Activated CD8-positive, alpha-beta memory T cell treated with anti-CD3 and anti-CD28 coated beads for 1 hour (primary cell): Measurements from ENCODE around the gene C10orf105.

Experiments
- DNase-seq, 2 donors: peaks; one replicate each; pipeline ENCODE4 v3.0.0-alpha.2; 2020; ENCODE audit warnings: low read depth in 1 of 2; ENCODE audit errors: extremely low read depth in 1 of 2

Gene C10orf105

GRCh38 chr10:71719464-71720201 lies at the start of gene C10orf105:
TSS of gene C10orf105 (minus strand) at chr10:71719778. CDS start at chr10:71716337, 3,441 bp downstream.
- no peak for DNase-seq

DNA sequence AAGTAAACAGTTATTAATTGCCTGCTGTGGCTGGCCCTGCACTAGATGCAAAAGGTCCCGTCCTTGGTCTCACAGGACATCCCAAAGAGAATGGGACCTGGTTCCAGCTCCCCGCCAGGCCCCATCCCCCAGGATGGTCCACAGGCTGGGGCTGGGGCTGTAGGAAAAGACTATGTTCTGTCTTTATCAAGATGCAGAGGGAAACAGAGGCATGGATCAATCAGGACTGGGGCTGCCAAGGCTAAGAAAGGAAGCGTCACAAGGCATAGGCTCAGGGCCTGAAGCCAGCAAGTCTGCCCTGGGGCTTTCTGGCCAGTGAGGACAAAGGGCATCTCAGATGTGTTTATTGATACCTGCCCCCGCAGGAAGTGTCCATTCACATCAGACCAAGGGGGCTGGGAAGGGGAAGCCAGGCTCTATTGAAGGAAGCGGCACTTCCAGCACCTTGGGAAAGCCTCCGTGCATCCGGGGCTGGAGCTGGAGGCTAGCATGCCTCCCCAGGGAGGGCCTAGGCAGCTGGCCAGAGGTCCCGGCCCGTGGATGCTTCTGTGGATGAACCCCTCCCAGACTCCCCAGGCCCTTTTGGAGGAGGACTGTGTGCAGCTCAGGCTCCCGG lies 48.0 kb upstream of the C10orf105 start:
- no peak for DNase-seq

DNA sequence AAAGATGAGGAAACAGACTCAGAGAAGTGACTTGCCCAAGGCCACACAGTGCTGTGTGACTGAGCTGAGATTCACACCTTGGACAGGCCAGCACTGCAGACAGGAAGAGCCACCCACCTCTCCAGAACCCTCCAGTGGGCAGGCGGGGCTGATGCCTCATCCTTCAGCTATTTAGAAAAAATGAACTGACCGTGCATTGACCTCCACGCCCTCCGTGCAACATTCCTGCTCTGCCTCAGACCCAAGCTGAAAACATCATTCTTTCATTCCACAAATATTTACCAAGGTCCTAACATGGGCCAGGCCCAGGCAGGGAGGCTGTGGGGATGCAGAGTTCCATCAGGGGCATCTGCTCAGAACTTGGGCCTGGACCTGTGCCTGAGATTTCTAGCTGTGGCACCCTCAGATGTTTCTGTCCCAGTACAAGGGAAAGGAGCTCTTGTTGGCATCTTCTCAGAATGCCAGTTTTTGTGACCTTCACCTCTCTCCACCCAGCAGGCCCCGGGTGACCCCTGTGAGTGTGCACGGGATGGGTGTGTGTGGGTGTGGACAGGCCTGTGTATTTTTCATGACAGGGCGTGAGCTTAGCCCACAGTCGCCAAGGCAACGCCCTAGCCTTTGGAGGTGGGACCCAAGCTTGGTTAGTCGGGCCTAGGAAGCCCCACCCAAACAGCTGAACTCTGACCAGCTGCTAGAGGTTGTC lies 47.3 kb upstream of the C10orf105 start:
- no peak for DNase-seq

DNA sequence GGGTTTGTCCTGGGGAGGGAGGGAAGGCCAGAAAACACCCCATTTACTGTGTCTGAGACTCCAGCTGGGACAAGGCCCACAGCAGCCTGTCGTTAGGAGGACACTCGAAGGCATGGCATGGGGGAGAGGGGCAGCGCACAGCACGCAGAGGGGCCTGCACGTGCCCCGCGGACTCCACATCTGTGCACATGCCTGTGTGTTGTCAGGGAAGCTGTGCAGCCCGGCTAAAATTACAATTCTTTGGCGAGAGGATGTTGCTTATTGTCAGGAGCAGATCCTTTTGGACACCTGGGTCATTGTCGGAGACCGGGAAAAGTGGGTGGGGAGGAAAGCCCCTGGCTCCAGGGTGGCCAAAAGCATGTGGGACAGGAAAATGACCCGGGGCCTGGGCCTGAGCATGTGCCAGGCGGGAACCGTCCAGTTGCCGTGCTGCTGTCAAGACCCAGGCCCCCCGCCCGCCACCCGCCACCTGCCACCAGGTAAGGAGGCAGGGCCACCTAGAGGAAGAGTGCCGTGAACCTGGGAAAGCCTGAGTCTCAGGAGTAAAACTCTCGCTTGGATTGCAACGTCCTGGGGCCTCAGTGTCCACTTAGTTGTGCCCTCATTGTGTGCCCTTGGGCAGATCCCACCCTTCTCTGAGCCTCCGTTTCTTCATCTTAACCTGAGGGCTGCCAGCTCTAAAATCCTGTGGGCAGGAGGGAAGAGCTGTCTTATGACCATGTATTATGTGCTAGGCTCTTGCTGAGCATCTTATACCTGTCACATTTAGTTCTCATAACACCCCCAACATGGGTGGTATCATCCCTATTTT lies 46.5 kb upstream of the C10orf105 start:
- no peak for DNase-seq

DNA sequence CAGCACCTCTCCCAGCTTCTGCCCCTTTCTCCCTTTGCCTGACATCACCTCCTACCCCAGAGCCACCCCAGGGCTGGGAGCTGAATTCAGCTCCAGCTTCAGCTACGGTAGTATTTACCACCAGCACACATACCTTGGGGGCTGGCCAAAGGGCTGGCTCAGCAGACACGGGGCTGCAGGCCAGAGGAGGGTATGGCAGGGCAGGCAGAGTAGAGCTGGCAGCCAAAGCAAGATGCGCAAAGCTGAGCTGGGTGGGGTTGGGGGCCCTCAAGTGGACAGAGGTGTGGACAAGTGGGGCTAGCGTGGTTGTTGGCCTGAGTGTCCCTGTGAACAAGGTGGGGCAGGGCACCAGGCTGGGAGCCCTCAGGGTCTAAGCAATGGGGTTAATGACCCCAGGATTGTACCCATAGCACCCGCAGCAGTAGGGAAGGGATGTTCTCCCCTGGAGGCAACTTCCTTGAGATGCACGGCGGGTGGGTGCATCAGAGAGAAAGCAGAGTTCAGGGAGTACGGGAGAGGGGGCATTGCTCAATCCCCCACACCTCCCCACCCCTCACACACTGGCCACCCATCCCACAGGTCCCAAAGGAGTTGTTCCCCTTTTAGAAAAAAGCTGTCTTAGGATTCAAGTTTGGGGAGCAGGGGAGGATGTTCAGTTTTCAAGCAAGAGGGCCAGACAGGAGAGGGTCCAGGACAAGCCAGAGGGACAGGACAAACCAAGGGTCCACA lies 45.8 kb upstream of the C10orf105 start:
- DNase-seq = no peak

GRCh38 chr10:71763352-71764127 lies 44.0 kb upstream of the C10orf105 start:
- no peak for DNase-seq

- DNase-seq = no peak
These were observed 42.7 kb upstream of the C10orf105 start for GRCh38 chr10:71762324-71762723.

DNA sequence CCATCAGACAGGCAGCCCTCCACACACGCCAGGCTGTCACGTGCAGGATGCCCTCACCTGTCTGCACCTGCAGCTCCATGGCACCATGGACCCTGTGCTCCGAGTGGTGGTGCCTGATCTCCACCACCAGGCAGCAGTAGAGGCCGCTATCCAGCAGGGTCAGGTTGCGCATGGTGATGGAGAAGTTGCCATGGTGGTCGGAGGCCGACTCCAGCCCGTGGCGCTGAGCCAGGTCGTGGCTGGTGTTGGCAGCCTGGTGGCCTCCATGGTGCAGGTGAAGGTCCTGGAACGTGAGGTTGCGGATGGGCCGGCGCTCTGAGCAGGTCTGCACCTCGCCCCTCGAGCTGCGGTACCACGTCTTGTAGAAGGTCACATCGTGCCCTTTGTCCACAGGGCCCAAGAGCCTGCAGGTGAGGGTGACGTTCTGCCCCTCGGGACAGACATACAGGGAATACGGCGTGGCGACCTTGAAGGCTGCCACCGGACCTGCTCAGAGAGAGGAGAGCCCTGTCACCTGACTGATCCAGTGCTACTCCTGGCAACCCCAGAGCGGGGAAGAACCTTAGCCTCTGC lies 42.0 kb upstream of the C10orf105 start:
- no peak for DNase-seq

GRCh38 chr10:71761105-71761511 lies 41.5 kb upstream of the C10orf105 start:
- no peak for DNase-seq

DNA sequence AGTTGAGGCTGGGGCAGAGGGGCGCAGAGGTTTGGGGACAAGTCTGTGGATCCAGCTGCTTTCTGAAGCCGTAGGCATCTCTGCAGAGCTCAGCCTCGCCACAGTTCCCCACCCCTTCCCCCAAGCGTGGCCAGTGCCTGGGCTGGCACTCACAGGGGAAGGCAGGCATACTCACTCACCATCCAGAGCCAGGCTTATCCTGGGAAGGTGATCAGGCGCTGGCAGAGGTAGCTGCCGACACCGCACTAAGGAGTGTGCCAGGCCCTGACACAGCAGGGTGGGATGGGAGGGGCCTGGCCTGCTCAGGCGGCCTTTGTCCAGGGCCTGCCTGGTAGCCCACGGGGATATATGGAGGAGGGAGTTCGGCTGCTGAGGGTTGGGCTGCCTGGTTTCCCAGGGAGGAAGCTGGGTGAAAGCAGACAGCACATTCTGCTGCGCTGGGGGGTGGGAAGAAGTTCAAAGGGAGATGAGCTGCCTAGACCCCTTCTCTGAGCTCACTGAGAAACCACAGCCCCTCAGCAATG lies 37.9 kb upstream of the C10orf105 start:
- no peak for DNase-seq

DNA sequence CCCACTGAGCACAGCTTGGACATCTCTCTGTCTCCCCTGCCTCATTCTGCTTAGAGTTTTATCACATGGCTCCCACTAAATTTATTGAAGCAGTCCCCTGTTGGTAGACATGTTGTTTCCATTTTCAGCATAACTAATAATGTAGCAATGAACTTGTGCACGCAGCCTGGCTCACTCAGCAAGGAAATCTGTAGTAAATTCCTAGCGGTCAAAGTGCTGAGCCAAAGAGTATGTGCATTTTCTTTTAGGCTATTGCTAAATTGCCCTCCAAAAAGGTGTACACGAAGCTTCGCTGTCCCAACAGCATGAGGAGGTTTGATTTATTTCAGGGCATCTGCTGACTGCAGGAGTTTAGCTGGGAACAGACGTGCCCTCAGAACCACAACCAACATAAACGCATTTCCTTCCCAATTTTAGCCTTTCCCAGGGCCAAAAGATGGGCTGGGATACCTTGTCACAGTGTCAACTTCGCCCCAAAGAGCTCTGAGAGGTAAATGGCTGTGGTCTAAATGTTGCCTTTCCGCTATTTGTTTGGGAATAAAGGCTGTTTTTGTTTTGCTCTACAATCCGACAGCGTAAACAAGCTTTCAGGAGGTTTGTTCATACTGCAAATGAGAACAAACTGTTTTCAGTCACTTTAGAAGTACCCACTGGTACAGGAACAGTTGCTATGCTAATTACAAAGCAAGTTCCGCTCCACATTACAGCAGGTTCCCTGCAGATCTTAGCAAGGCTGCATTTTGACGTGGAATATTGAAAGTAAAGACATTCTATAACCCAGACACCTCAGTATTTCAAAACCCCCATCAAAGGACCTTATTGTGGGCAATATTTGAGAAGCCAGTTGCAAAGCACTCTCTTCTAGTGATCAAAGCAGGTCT lies 37.0 kb upstream of the C10orf105 start:
- no peak for DNase-seq

DNA sequence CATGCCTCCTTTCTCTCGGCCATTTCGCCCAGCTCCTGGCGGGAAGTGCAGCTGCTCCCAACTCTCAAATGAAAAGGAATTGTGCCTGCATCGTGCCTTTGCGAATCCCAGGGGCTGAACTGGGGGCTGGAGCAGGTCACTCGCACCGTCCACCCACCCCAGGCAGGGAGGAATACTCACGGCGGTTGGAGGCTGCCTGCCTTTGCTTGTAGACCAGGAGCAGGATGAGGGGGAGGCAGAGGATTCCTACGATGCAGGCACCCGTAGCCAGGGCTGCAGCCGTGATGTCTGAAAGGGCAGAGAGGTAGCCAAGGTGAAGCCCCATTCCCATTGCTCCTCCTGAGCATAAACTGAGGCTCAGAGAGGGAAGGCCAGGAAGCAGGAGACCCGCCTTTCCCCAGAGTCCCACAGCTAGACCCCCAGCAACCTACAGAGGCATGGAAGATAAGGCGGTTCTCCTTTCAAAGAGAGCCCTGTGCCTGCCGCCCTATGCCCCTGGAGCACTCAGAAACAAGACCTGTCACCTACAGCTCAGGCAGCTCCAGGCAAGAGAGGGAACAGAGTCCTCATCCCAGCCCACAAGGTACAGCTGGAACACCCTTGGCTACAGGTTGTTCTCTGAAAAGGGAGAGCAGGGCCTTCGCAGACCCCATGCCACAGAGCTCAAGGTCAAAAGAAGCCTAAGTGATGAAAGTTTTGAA lies 35.8 kb upstream of the C10orf105 start:
- no peak for DNase-seq

DNA sequence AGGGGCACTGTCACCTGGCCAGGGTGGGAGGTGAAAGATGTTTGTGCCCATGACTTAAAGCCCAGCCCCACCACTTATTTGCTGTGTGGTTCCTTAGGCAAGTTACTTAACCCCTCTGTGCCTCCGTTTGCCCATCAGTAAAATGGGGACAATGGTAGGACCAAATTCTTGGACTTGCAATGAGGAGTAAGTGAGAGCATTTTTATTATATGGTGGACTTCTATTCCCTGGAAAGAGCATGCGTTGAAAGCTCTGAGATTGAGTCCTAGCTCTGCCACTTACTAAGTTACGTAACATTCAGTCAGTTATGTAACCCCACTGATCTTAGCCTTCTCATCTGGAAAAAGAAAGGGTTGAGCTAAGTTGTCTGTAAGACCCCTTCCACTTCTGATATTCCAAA lies 35.0 kb upstream of the C10orf105 start:
- no peak for DNase-seq

GRCh38 chr10:71753960-71754505 lies 34.5 kb upstream of the C10orf105 start:
- no peak for DNase-seq

- no peak for DNase-seq
These were observed 33.7 kb upstream of the C10orf105 start for GRCh38 chr10:71753091-71753959.

- DNase-seq = no peak
These were observed 33.0 kb upstream of the C10orf105 start for GRCh38 chr10:71752391-71753090.
